Measurements from ENCODE around the gene UGT1A8. TPM values are rescaled to one million over a fixed set of nuclear protein-coding genes. Genes with fewer than 3 reads are reported as not detected.
"Not testable (repeated sequence)": the region's sequence is repeated elsewhere in the genome, so short reads cannot be mapped to it uniquely, and the experiment has no call there.

UGT1A8 gene
- total RNA-seq, 1 donor from 2014 or later = not detected

DNA sequence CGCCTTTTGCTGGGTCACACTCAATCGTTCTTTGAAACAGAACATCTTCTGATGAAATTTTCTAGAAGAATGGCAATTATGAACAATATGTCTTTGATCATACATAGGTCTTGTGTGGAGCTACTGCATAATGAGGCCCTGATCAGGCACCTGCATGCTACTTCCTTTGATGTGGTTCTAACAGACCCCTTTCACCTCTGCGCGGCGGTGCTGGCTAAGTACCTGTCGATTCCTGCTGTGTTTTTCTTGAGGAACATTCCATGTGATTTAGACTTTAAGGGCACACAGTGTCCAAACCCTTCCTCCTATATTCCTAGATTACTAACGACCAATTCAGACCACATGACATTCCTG, 95.8 kb downstream of the UGT1A8 start:
- DNase-seq (ENCODE audit: extremely low spot score, unreplicated experiment) = no peak
- TF ChIP-seq, protein P1, sequence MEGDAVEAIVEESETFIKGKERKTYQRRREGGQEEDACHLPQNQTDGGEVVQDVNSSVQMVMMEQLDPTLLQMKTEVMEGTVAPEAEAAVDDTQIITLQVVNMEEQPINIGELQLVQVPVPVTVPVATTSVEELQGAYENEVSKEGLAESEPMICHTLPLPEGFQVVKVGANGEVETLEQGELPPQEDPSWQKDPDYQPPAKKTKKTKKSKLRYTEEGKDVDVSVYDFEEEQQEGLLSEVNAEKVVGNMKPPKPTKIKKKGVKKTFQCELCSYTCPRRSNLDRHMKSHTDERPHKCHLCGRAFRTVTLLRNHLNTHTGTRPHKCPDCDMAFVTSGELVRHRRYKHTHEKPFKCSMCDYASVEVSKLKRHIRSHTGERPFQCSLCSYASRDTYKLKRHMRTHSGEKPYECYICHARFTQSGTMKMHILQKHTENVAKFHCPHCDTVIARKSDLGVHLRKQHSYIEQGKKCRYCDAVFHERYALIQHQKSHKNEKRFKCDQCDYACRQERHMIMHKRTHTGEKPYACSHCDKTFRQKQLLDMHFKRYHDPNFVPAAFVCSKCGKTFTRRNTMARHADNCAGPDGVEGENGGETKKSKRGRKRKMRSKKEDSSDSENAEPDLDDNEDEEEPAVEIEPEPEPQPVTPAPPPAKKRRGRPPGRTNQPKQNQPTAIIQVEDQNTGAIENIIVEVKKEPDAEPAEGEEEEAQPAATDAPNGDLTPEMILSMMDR (IDR thresholded peaks at IDR 0.05) = no peak
- Mint-ChIP-seq H3K36me3 (ENCODE audit: unreplicated experiment) (no peaks in the 10 kb centered on the region), H3K9me3 (ENCODE audit: unreplicated experiment) (no peaks in the 10 kb centered on the region), H3K4me1 (ENCODE audit: unreplicated experiment) (peaks cover 8% of the 10 kb centered on the region), H3K27ac (ENCODE audit: unreplicated experiment) (no peak overlapping the region), H3K27me3 (ENCODE audit: unreplicated experiment) (peaks cover 7% of the 10 kb centered on the region), H3K4me3 (ENCODE audit: unreplicated experiment) (no peak overlapping the region)

DNA sequence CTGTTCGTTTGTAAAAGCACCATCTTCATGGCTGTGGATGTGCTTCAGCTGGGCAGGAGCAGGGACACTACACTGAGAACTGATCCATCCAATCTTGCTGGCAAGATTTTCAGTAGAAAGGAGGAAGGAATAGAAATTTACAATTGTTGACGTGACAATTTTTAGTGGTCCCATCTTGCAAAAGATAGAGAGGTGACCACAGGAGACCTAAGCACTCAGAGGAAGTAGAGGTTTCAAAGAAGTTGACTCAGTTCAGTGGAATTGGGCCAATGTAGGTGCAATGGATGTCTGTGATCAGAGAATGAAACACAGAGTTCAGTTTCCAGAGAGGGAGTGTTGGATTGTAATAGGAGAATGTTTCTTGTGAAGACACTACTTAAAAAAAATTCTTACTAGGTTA, 96.7 kb downstream of the UGT1A8 start:
- peaks cover 7% of the 10 kb centered on the region for H3K4me1 Mint-ChIP-seq (ENCODE audit: unreplicated experiment)
- no peaks in the 10 kb centered on the region for H3K9me3 Mint-ChIP-seq (ENCODE audit: unreplicated experiment)
- TF ChIP-seq, protein P1 (IDR thresholded peaks at IDR 0.05) = no peak
- no peak for DNase-seq (ENCODE audit: extremely low spot score, unreplicated experiment)
- peaks cover 7% of the 10 kb centered on the region for H3K27me3 Mint-ChIP-seq (ENCODE audit: unreplicated experiment)
- no peak overlapping the region for H3K27ac Mint-ChIP-seq (ENCODE audit: unreplicated experiment)
- no peaks in the 10 kb centered on the region for H3K36me3 Mint-ChIP-seq (ENCODE audit: unreplicated experiment)
- no peak overlapping the region for H3K4me3 Mint-ChIP-seq (ENCODE audit: unreplicated experiment)

DNA sequence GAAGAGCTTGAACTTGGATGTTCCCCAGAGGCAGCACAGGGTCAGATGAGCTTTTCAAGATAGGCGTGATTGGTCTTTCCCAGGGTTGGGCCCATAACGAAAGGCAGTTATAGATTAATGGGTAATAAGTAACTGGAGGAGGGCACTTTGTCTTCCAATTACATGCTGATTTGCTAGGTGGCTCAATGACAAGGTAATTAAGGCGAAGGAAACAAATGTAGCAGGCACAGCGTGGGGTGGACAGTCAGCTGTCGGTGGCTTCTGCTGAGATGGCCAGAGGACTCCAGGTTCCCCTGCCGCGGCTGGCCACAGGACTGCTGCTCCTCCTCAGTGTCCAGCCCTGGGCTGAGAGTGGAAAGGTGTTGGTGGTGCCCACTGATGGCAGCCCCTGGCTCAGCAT, 101.1 kb downstream of the UGT1A8 start, which contains the start of gene UGT1A4:
UGT1A4 (plus strand) TSS at position 185 of the 400 bp plus-strand sequence; CDS start at position 270, 85 bp downstream.
- DNase-seq (ENCODE audit: extremely low spot score, unreplicated experiment) = no peak
- Mint-ChIP-seq H3K27ac (ENCODE audit: unreplicated experiment) (no peak within 1 kb of the TSS), H3K36me3 (ENCODE audit: unreplicated experiment) (no peaks in the 10 kb centered on the region), H3K4me3 (ENCODE audit: unreplicated experiment) (no peak within 1 kb of the TSS), H3K4me1 (ENCODE audit: unreplicated experiment) (no peaks in the 10 kb centered on the region), H3K27me3 (ENCODE audit: unreplicated experiment) (peaks cover 33% of the 10 kb centered on the region), H3K9me3 (ENCODE audit: unreplicated experiment) (peaks cover 5% of the 10 kb centered on the region)
- TF ChIP-seq, protein P1 (IDR thresholded peaks at IDR 0.05) = no peak

DNA sequence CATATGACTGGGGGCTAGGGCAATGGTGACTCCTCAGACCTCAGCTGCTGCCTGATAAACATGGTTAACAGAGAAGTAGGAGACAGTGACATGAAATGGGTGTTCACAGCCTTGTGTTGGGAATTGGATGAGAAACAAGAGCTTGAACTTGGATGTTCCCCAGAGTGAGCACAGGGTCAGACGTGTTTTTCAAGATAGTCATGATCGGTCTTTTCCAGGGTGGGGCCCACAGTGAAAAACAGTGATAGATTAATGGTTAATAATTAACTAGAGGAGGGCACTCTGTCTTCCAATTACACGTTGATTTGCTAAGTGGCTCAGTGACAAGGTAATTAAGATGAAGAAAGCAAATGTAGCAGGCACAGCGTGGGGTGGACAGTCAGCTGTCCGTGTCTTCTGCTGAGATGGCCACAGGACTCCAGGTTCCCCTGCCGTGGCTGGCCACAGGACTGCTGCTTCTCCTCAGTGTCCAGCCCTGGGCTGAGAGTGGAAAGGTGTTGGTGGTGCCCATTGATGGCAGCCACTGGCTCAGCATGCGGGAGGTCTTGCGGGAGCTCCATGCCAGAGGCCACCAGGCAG, 111.4 kb downstream of the UGT1A8 start, which contains the start of gene UGT1A3:
UGT1A3 (plus strand) TSS at position 320 of the 579 bp plus-strand sequence; CDS start at position 405, 85 bp downstream.
- H3K36me3 Mint-ChIP-seq (ENCODE audit: unreplicated experiment) = no peaks in the 10 kb centered on the region
- peaks cover 5% of the 10 kb centered on the region for H3K9me3 Mint-ChIP-seq (ENCODE audit: unreplicated experiment)
- H3K4me1 Mint-ChIP-seq (ENCODE audit: unreplicated experiment) = no peaks in the 10 kb centered on the region
- DNase-seq (ENCODE audit: extremely low spot score, unreplicated experiment) = no peak
- TF ChIP-seq, protein P1 (IDR thresholded peaks at IDR 0.05) = no peak
- no peak within 1 kb of the TSS for H3K4me3 Mint-ChIP-seq (ENCODE audit: unreplicated experiment)
- peaks cover 43% of the 10 kb centered on the region for H3K27me3 Mint-ChIP-seq (ENCODE audit: unreplicated experiment)
- H3K27ac Mint-ChIP-seq (ENCODE audit: unreplicated experiment) = no peak within 1 kb of the TSS

DNA sequence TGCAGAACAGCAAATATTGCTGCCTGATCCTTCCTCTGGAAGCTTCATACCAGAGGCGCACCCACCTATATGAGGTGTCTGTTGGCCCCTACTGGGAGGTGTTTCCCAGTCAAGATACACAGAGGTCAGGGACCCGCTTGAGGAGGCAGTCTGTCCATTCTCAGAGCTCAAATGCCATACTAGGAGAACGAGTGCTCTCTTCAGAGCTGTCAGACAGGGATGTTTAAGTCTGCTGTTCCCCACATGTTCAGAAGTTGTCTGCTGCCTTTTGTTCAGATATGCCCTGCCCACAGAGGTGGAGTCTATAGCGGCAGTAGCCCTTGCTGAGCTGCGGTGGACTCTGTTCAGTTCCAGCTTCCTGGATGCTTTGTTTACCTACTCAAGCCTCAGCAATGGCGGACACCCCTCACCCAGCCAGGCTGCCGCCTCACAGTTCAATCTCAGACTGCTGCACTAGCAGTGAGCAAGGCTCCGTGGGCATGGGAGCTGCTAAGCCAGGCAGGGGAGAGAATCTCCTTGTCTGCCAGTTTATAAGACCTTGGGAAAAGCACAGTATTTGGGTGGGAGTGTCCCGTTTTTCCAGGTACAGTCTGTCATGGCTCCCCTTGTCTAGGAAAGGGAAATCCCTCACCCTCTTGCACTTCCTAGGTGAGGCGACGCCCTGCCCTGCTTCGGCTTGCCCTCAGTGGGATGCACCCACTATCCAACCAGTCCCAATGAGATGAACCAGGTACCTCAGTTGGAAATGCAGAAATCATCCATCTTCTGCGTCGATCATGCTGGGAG, 119.6 kb downstream of the UGT1A8 start:
- H3K27ac Mint-ChIP-seq (ENCODE audit: unreplicated experiment); DNase-seq (ENCODE audit: extremely low spot score, unreplicated experiment); H3K4me1 Mint-ChIP-seq (ENCODE audit: unreplicated experiment); H3K9me3 Mint-ChIP-seq (ENCODE audit: unreplicated experiment); H3K36me3 Mint-ChIP-seq (ENCODE audit: unreplicated experiment); H3K4me3 Mint-ChIP-seq (ENCODE audit: unreplicated experiment): not testable (repeated sequence)
- peaks cover 73% of the 10 kb centered on the region for H3K27me3 Mint-ChIP-seq (ENCODE audit: unreplicated experiment)
